ENCODE measurements around the gene OPCML. TPM values are rescaled to one million over a fixed set of nuclear protein-coding genes. Genes with fewer than 3 reads are reported as not detected.

OPCML gene
- total RNA-seq, 1 donor from 2014 or later = under 0.01 TPM

DNA sequence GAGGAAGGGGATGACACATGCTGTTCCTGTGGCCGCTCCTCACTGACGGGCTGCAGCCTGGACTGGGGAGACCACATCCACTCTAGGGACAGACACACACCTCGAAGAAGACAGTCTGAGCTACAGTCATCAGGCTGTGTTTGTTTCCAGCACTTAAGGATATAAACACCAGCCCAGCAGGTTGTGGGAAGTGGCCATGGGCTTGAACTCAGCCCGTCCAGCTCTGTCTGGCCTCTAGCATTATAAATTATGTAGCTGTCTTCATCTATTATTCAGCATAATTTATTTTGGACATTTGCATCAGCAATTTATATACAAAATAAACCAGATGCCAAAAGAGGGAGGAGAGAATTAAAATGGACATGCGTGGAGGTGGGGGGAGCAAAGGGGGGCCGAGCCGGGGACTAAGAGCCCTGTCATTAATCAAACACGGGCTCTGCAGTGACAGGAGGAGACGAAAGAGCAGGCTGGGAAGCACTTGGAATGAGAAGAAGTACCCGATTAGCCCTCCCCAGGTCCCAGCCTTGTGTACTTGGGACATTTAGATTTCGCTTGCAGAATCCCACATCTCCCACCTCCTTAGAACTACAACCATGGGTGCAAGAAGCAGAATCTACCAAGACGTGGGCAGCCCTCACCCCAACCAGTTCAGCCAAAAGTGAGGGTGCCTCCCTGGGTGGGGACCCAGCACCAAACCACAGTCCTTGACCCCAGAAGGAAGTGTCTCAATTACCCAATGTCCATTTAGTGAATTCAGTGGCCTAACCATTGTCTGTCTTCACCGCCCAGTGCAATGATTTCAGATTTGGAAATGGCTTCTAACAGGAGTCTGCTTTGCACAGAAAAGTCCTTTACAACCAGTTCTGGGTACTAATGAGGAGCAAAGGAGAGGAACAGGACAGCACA lies 309.6 kb downstream of the OPCML start:
- Histone ChIP-seq H3K9me3 (ENCODE audit: control insufficient read depth in 3 of 3, low read length in 3 of 3) (no peaks in the 10 kb centered on the region), H3K36me3 (ENCODE audit: control insufficient read depth in 3 of 3, insufficient read depth in 3 of 3, low read length in 3 of 3) (no peaks in the 10 kb centered on the region), H3K27me3 (ENCODE audit: control insufficient read depth in 3 of 3, insufficient read depth in 3 of 3, low read length in 3 of 3) (peaks cover 0 to 2% (median 0%) of the 10 kb centered on the region in 3 donors), H3K4me1 (ENCODE audit: control insufficient read depth in 3 of 3, insufficient read depth in 3 of 3, low read length in 3 of 3) (no peaks in the 10 kb centered on the region), H3K9ac (ENCODE audit: low read depth in 1 of 3, low read length in 3 of 3) (no peak overlapping the region), H3K4me3 (ENCODE audit: low read length in 3 of 3) (no peak overlapping the region), H3K27ac (ENCODE audit: low read depth, low read length) (no peak overlapping the region)

DNA sequence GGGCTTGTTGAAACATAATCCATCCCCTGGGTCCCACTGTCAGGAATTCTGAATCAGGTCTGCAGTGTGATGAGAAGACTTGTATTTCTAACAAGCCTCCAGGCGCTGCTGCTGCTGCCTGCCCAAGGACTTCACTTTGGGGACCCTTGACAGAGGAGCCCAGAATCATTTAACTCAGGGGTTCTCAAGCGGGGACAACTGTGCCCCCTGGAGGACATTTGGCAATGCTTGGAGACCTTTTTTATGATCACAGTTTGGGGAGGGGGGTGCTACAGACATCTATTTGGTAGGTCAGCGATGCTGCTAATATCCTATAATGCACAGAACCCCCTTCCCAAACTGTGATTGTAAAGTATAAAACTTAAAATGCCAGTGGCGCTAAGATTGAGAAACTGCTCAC lies 312.8 kb downstream of the OPCML start:
- no peak overlapping the region for H3K27ac ChIP-seq (ENCODE audit: low read depth, low read length)
- no peaks in the 10 kb centered on the region for H3K36me3 ChIP-seq (ENCODE audit: control insufficient read depth in 3 of 3, insufficient read depth in 3 of 3, low read length in 3 of 3)
- H3K4me1 ChIP-seq (ENCODE audit: control insufficient read depth in 3 of 3, insufficient read depth in 3 of 3, low read length in 3 of 3) = no peaks in the 10 kb centered on the region
- no peak overlapping the region for H3K9ac ChIP-seq (ENCODE audit: low read depth in 1 of 3, low read length in 3 of 3)
- H3K4me3 ChIP-seq (ENCODE audit: low read length in 3 of 3) = no peak overlapping the region
- H3K27me3 ChIP-seq (ENCODE audit: control insufficient read depth in 3 of 3, insufficient read depth in 3 of 3, low read length in 3 of 3) = peaks cover 0 to 17% (median 4%) of the 10 kb centered on the region in 3 donors
- H3K9me3 ChIP-seq (ENCODE audit: control insufficient read depth in 3 of 3, low read length in 3 of 3) = no peaks in the 10 kb centered on the region

DNA sequence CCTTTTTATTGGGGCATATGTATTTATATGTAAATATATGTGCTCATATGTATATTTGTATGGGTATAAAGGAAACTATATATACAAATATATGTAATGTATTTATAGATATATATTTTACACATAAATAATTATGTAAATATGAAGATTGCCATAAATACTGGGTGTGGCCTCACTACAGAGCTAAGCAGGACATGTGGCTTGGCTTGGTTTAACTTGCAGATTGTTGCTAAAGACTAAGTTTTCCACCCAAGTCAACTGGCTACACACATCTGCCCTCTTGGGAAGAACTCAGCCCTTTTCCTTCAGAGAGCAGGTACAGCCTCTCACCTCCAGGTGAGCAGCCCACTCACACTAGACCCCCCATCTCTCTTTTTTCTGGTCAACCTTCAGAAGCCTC lies 315.5 kb downstream of the OPCML start:
- Histone ChIP-seq H3K9me3 (ENCODE audit: control insufficient read depth in 3 of 3, low read length in 3 of 3) (no peaks in the 10 kb centered on the region), H3K4me1 (ENCODE audit: control insufficient read depth in 3 of 3, insufficient read depth in 3 of 3, low read length in 3 of 3) (no peaks in the 10 kb centered on the region), H3K27ac (ENCODE audit: low read depth, low read length) (no peak overlapping the region), H3K36me3 (ENCODE audit: control insufficient read depth in 3 of 3, insufficient read depth in 3 of 3, low read length in 3 of 3) (no peaks in the 10 kb centered on the region), H3K4me3 (ENCODE audit: low read length in 3 of 3) (no peak overlapping the region), H3K27me3 (ENCODE audit: control insufficient read depth in 3 of 3, insufficient read depth in 3 of 3, low read length in 3 of 3) (peaks cover 0 to 28% (median 4%) of the 10 kb centered on the region in 3 donors), H3K9ac (ENCODE audit: low read depth in 1 of 3, low read length in 3 of 3) (no peak overlapping the region)

DNA sequence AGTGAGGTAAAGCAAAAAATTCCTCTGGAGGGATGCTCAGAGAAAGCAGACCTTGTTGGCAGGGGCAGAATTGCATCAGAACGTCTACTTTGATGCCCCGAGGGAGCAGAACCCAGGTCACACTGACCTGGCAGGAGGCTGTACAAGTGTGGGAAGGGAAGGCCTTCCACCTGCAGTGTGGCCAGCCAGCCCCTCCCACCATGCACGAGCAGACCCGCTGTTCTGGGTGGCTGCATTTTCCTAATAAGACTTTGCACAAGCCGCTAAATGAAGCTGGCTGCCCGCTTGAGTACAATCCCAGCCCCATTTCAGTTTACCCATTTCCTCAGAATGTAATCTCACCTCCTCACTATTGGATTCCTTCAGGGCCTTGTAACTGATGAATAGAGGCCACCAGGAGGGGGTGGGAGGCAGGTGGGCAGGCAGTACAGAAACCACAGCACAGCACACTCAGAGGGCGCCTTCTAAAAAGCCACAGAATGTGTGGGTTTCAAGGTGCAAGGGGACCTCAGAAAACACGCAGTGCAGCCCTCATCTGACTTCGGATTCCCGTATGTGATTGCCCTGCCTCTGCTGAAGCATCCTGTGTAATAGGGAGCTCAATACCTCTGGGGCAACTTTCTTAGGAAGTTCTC lies 316.6 kb downstream of the OPCML start:
- Histone ChIP-seq H3K27me3 (ENCODE audit: control insufficient read depth in 3 of 3, insufficient read depth in 3 of 3, low read length in 3 of 3) (peaks cover 0 to 31% (median 4%) of the 10 kb centered on the region in 3 donors), H3K36me3 (ENCODE audit: control insufficient read depth in 3 of 3, insufficient read depth in 3 of 3, low read length in 3 of 3) (no peaks in the 10 kb centered on the region), H3K27ac (ENCODE audit: low read depth, low read length) (no peak overlapping the region)

DNA sequence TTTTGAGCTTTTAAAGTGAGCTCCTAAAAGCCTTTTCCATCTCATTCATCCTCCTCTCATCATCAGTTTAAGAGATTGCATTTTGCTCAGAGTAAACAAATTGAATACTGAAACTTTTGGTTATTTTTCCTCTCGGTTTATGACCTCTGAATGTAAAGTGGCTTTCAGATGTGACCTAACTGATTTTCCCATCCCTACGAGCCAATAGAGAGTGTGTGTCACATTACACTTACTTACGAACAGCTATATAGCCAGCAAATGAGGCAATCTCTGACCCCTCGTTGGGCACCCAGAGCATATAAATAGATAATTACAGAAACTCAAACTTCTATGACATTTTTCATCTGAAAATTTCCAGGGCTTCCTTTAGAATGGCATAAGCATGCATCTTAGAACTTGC lies 317.7 kb downstream of the OPCML start:
- H3K9me3 ChIP-seq (ENCODE audit: control insufficient read depth in 3 of 3, low read length in 3 of 3) = no peaks in the 10 kb centered on the region
- H3K27ac ChIP-seq (ENCODE audit: low read depth, low read length) = no peak overlapping the region
- H3K27me3 ChIP-seq (ENCODE audit: control insufficient read depth in 3 of 3, insufficient read depth in 3 of 3, low read length in 3 of 3) = peaks cover 0 to 31% (median 4%) of the 10 kb centered on the region in 3 donors
- H3K9ac ChIP-seq (ENCODE audit: low read depth in 1 of 3, low read length in 3 of 3) = no peak overlapping the region
- no peak overlapping the region for H3K4me3 ChIP-seq (ENCODE audit: low read length in 3 of 3)
- H3K36me3 ChIP-seq (ENCODE audit: control insufficient read depth in 3 of 3, insufficient read depth in 3 of 3, low read length in 3 of 3) = no peaks in the 10 kb centered on the region
- no peaks in the 10 kb centered on the region for H3K4me1 ChIP-seq (ENCODE audit: control insufficient read depth in 3 of 3, insufficient read depth in 3 of 3, low read length in 3 of 3)

More for the DNA sequence above, 316.6 kb downstream of the OPCML start:
- Histone ChIP-seq H3K9ac (ENCODE audit: low read depth in 1 of 3, low read length in 3 of 3) (no peak overlapping the region), H3K4me3 (ENCODE audit: low read length in 3 of 3) (no peak overlapping the region), H3K9me3 (ENCODE audit: control insufficient read depth in 3 of 3, low read length in 3 of 3) (no peaks in the 10 kb centered on the region), H3K4me1 (ENCODE audit: control insufficient read depth in 3 of 3, insufficient read depth in 3 of 3, low read length in 3 of 3) (no peaks in the 10 kb centered on the region)

DNA sequence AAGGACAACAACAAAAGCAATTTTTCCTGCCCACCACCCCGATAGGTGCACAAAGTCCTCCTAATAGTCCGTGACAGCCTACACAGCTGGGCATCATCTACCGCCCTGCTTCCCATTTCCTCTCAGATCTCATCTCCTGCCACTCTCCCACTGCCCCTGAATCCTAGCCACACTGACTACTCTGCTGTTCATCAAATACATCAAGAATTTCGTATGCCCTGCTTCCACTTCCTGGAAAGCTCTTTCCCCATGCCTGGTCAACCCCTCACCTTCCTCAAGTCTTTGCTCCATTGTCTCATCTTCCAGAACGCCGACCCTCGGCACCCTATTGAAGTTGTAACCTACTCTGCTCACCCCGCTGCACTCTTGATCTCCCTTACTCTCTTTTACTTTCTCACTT lies 320.1 kb downstream of the OPCML start:
- peaks cover 0 to 27% (median 0%) of the 10 kb centered on the region in 3 donors for H3K27me3 ChIP-seq (ENCODE audit: control insufficient read depth in 3 of 3, insufficient read depth in 3 of 3, low read length in 3 of 3)
- H3K9me3 ChIP-seq (ENCODE audit: control insufficient read depth in 3 of 3, low read length in 3 of 3) = no peaks in the 10 kb centered on the region
- H3K9ac ChIP-seq (ENCODE audit: low read depth in 1 of 3, low read length in 3 of 3) = no peak overlapping the region
- H3K4me1 ChIP-seq (ENCODE audit: control insufficient read depth in 3 of 3, insufficient read depth in 3 of 3, low read length in 3 of 3) = no peaks in the 10 kb centered on the region
- H3K4me3 ChIP-seq (ENCODE audit: low read length in 3 of 3) = no peak overlapping the region
- H3K36me3 ChIP-seq (ENCODE audit: control insufficient read depth in 3 of 3, insufficient read depth in 3 of 3, low read length in 3 of 3) = no peaks in the 10 kb centered on the region
- H3K27ac ChIP-seq (ENCODE audit: low read depth, low read length) = no peak overlapping the region

DNA sequence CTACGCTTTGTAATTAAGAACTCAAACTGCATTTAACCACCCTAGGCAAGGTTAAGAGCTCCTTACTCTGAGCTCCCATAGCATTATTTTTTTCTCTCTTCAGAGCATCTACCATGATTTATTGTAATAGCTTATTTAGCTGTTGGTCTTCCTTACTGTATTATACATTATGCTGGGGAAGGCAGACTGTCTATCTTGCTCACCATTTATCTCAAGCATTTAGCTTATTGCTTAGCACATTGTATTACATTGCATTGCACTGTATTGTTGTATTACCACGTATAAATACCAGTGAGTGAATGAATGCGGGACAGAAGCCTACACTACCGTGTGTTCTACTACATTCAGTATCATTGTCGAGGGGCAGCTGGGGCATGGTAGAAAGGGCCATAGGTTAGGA lies 324.3 kb downstream of the OPCML start:
- H3K27ac ChIP-seq (ENCODE audit: low read depth, low read length) = no peak overlapping the region
- no peak overlapping the region for H3K9ac ChIP-seq (ENCODE audit: low read depth in 1 of 3, low read length in 3 of 3)
- H3K9me3 ChIP-seq (ENCODE audit: control insufficient read depth in 3 of 3, low read length in 3 of 3) = no peaks in the 10 kb centered on the region
- peaks cover 0 to 17% (median 0%) of the 10 kb centered on the region in 3 donors for H3K27me3 ChIP-seq (ENCODE audit: control insufficient read depth in 3 of 3, insufficient read depth in 3 of 3, low read length in 3 of 3)
- H3K4me3 ChIP-seq (ENCODE audit: low read length in 3 of 3) = no peak overlapping the region
- no peaks in the 10 kb centered on the region for H3K4me1 ChIP-seq (ENCODE audit: control insufficient read depth in 3 of 3, insufficient read depth in 3 of 3, low read length in 3 of 3)
- H3K36me3 ChIP-seq (ENCODE audit: control insufficient read depth in 3 of 3, insufficient read depth in 3 of 3, low read length in 3 of 3) = no peaks in the 10 kb centered on the region

DNA sequence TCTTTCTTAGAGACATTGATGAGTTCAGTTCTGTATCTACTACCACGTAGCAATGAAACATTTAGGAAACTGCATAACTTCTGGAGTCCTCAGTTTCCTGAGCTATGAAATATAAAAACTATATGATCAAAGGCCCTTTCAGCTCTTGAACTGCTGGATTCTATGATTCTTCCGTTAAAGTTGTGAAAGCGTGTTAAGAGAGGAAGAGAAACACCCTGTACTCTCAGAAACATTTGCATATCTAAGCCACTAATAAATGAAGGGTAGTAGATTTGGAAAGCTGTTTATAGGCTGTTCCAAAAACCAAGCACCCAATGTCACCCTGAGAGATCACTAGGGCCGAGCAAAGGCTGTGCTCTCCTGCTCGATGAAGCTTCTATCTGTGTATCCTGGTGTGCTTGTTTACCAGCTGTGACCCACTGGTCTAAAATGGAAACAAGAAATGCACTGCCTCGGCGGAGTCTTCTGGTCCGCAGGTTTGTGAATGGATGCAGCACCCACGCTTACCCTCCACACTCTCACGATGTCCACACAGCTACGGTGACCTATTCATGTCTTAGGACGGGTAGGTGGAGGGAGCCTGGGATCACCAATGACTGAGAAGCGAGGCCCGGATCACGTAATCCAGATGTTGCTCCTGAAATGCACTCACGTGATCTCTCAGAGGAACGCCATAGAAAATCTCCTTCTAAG lies 325.8 kb downstream of the OPCML start:
- Histone ChIP-seq H3K9ac (ENCODE audit: low read depth in 1 of 3, low read length in 3 of 3) (no peak overlapping the region), H3K4me3 (ENCODE audit: low read length in 3 of 3) (no peak overlapping the region), H3K27ac (ENCODE audit: low read depth, low read length) (no peak overlapping the region), H3K36me3 (ENCODE audit: control insufficient read depth in 3 of 3, insufficient read depth in 3 of 3, low read length in 3 of 3) (no peaks in the 10 kb centered on the region), H3K4me1 (ENCODE audit: control insufficient read depth in 3 of 3, insufficient read depth in 3 of 3, low read length in 3 of 3) (no peaks in the 10 kb centered on the region), H3K9me3 (ENCODE audit: control insufficient read depth in 3 of 3, low read length in 3 of 3) (no peaks in the 10 kb centered on the region), H3K27me3 (ENCODE audit: control insufficient read depth in 3 of 3, insufficient read depth in 3 of 3, low read length in 3 of 3) (peaks cover 0 to 4% (median 0%) of the 10 kb centered on the region in 3 donors)

DNA sequence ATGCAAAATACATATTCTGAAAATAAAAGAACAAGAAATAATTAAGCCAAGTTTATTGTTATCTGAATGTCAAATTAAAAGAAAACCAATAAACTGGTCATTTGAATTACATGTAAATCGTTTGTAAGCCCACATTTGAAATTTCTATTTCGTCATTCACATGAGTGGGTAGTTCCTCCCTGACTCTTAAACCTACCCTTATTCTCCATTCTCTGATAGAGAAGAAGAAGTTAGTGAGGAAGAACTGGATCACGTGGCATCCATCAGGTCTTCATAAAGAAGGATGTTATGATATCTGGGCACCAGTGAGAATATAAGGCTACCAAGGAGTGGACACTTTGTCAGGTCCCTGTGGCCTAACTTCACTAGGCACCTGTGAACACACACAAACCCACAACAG lies 328.1 kb downstream of the OPCML start:
- H3K36me3 ChIP-seq (ENCODE audit: control insufficient read depth in 3 of 3, insufficient read depth in 3 of 3, low read length in 3 of 3) = no peaks in the 10 kb centered on the region
- H3K27me3 ChIP-seq (ENCODE audit: control insufficient read depth in 3 of 3, insufficient read depth in 3 of 3, low read length in 3 of 3) = peaks cover 0 to 2% (median 0%) of the 10 kb centered on the region in 3 donors
- no peak overlapping the region for H3K27ac ChIP-seq (ENCODE audit: low read depth, low read length)
- no peaks in the 10 kb centered on the region for H3K9me3 ChIP-seq (ENCODE audit: control insufficient read depth in 3 of 3, low read length in 3 of 3)
- H3K4me3 ChIP-seq (ENCODE audit: low read length in 3 of 3) = no peak overlapping the region
- no peaks in the 10 kb centered on the region for H3K4me1 ChIP-seq (ENCODE audit: control insufficient read depth in 3 of 3, insufficient read depth in 3 of 3, low read length in 3 of 3)
- H3K9ac ChIP-seq (ENCODE audit: low read depth in 1 of 3, low read length in 3 of 3) = no peak overlapping the region

DNA sequence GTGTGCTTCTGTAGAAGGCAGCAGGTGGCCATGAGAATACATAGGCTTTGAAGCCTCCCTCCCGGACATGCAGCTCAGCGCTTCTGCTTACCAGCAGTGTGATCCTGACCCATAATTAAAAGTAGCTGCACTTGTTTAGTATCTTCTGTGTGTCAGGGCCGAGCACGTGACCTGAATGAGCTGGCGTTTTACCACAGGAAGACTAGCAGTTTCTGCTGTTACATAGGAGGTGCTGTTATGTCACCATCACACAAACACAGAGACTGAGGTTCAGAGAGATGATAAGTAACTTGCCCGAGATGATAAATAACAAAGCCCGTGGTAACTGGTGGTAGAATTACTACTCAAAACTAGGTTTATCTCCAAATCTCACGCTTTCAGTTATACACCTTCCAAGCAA lies 329.5 kb downstream of the OPCML start:
- Histone ChIP-seq H3K4me1 (ENCODE audit: control insufficient read depth in 3 of 3, insufficient read depth in 3 of 3, low read length in 3 of 3) (no peaks in the 10 kb centered on the region), H3K9ac (ENCODE audit: low read depth in 1 of 3, low read length in 3 of 3) (no peak overlapping the region), H3K36me3 (ENCODE audit: control insufficient read depth in 3 of 3, insufficient read depth in 3 of 3, low read length in 3 of 3) (no peaks in the 10 kb centered on the region), H3K27me3 (ENCODE audit: control insufficient read depth in 3 of 3, insufficient read depth in 3 of 3, low read length in 3 of 3) (no peaks in the 10 kb centered on the region), H3K27ac (ENCODE audit: low read depth, low read length) (no peak overlapping the region), H3K9me3 (ENCODE audit: control insufficient read depth in 3 of 3, low read length in 3 of 3) (no peaks in the 10 kb centered on the region), H3K4me3 (ENCODE audit: low read length in 3 of 3) (no peak overlapping the region)

All from skeletal muscle tissue (tissue), 4 donors.